Stimulated activated CD4-positive, alpha-beta T cell treated with anti-CD3 and anti-CD28 coated beads, Interleukin-12 subunit alpha, Interleukin-12 subunit beta, amount 100 ng/mL, for 4 hours (primary cell): Measurements from ENCODE around the gene SEC14L3.

Source experiments
- DNase-seq: peaks from one replicate; pipeline ENCODE4 v3.0.0-alpha.2; 2020

The SEC14L3 gene

DNA sequence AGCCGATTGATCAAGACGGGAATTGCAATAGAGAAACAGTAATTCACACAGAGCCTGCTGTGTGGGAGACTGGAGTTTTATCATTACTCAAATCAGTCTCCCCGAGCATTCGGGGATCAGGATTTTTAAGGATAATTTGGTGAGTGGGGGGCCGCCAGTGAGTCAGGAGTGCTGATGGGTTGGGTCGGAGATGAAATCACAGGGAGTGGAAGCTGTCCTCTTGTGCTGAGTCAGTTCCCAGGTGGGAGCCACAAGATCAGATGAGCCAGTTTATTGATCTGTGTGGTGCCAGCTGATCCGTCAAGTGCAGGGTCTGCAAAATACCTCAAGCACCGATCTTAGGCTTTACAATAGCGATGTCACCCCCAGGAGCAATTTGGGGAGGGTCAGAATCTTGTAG, 30.7 kb downstream of the SEC14L3 start:
- DNase-seq, result no peak

DNA sequence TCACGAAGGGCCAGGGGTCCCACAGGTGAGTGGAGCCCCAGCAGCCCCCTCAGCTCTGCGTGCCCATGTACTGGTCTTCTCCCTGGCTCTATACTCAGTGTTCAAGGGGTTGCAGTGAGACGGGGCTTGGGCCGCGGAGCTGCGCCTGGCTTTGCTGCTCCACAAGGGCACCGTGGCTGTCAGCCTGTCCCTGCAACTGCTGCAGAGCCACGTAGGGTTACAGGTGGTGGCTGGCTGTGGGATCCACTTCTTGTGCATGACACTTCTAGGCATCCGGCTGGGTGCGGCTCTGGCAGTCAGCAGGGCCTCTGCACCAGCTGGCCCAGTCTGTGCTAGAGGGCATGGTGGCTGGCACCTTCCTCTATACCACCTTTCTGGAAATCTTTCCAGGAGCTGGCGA, 32.0 kb downstream of the SEC14L3 start:
- no peak for DNase-seq

DNA sequence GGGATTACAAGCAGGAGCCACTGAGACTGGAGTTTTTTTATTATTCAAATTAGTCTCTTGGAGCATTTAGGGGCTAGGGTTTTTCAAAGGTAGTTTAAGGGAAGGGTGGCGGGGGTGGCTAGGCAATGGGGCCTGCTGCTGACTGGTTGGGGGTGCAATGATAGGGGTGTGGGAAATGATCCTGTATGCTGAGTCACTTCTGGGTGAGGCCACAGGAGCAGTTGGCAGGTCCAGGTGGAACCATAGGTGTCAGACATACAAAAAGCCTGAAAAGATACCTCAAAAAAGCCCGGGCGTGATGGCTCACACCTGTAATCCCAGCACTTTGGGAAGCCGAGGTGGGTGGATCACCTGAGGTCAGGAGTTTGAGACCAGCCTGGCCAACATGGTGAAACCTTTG, 32.6 kb downstream of the SEC14L3 start:
- DNase-seq, result no peak

DNA sequence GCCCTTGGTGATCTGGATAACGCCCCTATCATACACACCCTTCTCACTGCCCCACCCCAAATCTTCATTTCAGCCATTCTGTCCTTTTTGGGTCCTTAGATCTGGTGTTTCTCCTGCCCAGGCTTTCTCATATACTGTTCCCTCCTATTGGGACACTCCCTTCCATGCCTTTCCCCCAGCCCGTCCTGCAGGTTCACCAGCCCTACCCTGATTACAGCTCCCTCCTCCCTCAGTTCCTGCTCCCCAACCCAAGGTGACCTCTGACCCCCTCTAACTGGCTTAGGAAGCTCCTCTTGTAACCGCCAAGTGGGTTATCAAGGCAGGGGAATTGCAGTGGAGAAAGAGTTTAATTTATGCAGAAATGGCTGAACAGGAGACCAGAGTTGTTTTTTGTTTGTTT, 33.3 kb downstream of the SEC14L3 start:
- no peak for DNase-seq

DNA sequence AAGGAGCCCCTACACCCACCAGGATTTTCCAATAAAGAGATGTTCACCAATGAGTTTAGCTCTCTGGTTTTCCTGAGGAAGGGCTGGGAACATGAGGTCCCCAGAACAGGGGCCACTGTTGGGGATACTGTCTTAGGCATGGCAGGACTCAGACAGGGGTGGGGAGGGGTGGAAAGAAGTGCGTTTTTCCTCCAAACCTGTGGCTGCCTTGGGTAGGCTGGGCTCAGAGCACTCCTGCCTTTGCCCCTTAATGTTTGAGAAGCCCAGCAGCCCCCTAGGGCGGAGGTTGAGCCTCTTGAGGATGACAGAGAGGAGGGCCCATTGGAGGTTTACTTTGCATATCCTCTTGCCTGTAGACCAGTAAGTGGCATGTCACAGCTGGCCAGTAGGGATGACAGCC, 35.6 kb downstream of the SEC14L3 start:
- no peak for DNase-seq

DNA sequence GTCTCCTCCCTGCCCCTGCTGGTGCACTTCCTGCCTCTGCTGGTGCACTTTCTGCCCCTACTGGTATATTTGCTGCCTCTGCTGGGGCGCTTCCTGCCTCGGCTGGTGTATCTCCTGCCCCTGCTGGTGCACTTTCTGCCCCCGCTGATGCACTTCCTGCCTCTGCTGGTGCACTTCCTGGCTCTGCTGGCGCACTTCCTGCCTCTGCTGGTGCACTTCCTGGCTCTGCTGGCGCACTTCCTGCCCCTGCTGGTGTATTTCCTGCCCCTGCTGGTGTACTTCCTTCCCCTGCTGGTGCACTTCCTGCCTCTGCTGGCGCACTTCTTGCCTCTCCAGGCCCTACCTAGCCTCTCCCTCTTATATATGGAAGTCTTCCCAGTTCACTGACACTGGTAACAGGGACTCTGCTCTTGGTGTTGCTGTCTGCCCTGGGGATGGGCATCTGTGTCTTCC, 36.1 kb downstream of the SEC14L3 start:
- DNase-seq, result peak; percentile 63

DNA sequence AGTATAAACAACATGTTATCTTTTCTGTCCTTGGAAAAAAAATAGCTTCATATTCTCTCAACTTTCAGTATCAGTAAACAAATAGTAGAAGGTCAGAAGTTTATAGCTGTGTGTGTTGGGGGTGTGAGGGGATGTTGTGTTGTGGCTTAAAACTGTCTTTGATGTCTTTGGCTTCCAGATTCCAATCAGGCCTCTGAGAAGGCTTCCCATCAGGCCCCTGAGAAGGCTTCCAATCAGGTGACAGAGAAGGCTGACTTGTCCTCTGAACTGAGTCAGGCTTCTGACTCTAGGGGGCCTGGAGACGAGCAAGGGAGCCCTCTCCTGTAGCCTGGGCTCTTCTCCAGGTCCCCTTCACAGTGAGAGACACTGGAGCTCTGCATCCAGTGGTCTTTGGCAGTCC, 37.0 kb downstream of the SEC14L3 start:
- DNase-seq, result no peak

DNA sequence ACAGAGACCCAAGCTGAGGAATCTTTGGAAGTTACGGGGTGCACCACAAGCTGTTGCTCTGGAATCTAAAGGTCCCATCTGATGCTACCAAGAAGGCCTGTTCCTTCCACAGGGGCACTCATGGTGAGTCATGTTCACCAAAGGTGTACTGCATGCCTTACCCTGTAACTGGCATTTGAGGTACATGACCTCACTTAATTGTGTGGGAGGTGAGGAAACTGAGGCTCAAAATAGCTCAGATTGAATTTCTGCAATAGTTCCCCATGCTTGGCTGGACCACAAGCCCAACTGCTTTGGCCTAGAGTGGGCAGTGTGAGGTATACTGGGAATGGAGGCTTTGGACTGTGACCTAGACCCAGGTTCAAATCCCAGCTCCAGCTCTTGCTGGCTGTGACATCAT, 38.0 kb downstream of the SEC14L3 start:
- DNase-seq, result no peak

DNA sequence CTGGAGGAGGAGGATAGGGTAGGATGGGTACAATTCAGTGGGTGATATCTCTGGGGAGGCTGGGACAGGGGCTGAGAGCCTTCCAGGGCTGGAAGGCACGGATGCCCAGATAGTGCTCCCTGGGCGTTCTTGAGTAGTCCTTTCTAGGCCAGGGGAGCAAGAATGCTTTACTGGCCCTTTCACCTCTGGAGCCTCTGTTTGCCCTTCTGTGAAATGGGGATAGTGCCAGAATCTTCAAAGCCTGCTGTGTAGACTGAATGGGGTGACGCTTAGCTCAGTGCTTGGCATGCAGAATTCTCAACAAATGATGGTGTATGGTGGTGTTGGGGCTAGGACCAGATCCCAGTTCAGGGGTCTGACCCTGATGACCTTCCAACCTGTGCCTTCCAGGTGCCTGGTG, 38.6 kb downstream of the SEC14L3 start:
- DNase-seq, result no peak

DNA sequence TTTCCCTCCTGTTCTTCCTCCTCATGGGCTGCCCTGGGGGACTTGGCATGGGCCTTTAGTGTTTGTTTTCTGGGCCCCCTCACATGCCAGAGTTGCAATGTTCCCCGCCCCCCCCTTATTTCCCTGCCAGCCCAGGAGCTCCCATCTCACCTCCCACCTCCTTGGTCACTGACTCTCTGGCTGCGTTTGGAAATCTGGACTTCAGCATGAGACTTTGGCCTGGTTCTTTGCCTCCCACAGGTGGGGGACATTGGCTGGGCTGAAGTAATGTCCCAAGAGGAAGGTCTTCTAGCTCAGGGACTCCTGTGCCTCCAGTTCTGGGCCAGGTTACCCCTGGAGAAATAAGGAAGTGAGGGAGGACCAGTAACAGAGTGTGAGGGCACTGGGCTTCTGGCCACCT, 39.3 kb downstream of the SEC14L3 start:
- DNase-seq, result no peak

DNA sequence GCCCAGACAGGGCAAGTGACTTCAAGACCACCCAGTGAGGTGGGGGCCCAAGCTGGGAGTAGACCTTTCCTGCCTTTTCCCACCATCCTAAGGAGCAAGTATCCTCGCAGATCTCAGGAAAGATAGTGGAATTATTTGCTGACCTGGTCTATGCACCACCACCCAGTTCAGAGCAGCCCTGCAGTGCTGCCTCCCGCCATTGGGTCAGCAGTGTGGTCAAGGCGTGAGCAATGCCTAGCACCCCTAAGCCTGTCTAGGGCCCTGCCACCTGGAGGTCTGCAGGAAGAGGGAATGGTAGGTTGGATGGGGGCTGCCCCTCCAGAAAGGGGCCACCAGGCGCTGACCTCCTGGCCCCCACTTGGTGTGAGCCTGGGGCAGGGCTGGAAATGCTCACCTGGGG, 39.7 kb downstream of the SEC14L3 start:
- DNase-seq, result no peak

DNA sequence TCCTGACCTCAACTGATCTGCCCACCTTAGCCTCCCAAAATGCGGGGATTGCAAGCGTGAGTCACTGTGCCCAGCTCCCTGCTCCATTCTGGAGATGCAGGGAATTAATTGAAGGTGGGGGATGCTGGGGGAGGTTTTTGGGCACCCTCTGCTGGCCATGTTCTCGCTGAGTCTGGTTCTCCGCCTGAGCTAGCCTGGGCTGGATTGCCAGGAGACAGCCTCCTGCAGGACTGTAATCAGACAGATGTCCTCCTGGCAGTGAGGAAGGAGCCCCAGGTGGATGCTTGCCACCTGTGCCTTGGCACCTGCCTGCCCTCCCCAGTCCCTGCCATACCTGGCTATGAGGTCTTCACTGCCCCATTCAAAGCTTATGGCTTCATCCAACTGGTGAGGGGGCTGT, 40.9 kb downstream of the SEC14L3 start:
- no peak for DNase-seq

DNA sequence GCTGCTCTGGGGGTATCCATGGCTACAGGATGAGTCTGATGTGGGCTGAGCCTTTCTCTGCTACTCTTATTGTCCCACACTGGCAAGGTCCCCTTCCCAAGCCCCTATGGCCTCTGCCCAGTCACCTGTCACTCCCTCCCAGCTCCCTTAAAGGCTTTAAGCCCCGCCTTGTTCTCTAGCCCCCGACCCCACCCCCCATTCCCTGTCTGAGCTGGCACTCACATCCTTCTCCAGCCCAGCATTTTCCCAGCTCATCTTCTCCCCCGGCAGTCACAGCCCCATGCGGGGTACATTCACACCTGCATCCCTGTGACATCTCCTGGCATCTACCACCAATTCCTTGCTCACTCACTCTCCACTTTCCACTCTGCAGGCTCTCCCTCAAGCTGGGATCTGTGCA, 41.9 kb downstream of the SEC14L3 start:
- DNase-seq, result no peak

DNA sequence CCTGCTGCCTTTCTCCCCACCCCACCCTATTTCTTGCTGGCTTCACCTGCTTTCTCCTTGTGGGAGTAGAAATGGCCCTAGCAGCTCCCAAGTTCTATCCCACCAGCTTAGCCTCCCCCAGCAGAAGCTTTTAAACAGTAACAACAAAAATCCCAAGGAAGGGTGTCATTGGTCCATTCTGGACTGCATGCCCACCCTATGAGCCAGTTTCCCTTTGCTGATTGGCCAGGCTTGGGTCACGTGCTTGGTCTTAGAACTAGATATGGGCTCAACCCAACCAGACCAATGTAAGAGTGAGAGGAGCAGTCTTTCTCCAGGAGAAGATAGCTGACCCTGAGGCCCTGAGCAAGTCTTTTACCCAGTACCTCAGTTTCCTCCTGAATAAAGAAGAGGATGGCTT, 43.9 kb downstream of the SEC14L3 start:
- no peak for DNase-seq

DNA sequence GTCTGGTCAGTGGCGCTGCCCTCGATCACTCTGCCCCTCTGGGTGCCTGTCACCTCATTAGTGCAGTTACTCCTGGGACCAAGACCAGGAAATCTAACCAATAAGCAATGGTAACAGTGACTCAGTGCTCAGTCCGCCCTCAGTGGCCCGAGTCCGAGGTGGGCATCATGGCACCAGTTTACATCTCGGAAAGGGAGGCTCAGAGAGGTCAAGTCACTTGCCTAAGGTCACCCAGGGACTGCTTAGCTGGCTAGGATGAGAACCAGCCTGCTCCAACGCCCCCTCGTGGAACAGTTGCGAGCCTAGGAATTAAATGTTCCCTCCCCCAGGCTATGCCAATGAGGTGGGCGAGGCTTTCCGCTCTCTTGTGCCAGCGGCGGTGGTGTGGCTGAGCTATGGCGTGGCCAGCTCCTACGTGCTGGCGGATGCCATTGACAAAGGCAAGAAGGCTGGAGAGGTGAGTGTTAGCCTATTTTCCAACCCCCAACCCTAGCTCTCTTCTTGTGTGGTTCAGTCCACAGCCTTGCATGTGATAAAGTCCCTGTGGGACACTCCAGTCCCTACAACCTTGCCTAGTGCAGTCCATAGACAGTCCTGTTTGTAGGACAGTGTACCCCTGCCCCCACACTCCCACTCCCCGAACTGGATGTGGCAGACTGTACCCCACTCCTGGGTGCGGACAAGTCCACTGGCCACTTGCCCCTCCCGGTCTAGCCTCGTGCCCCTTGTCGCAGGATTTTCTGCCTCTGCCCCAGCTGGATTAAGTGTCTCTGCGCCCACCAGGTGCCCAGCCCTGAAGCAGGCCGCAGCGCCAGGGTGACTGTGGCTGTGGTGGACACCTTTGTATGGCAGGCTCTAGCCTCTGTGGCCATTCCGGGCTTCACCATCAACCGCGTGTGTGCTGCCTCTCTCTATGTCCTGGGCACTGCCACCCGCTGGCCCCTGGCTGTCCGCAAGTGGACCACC, 45.1 kb downstream of the SEC14L3 start:
- DNase-seq, result peak; percentile 87

DNA sequence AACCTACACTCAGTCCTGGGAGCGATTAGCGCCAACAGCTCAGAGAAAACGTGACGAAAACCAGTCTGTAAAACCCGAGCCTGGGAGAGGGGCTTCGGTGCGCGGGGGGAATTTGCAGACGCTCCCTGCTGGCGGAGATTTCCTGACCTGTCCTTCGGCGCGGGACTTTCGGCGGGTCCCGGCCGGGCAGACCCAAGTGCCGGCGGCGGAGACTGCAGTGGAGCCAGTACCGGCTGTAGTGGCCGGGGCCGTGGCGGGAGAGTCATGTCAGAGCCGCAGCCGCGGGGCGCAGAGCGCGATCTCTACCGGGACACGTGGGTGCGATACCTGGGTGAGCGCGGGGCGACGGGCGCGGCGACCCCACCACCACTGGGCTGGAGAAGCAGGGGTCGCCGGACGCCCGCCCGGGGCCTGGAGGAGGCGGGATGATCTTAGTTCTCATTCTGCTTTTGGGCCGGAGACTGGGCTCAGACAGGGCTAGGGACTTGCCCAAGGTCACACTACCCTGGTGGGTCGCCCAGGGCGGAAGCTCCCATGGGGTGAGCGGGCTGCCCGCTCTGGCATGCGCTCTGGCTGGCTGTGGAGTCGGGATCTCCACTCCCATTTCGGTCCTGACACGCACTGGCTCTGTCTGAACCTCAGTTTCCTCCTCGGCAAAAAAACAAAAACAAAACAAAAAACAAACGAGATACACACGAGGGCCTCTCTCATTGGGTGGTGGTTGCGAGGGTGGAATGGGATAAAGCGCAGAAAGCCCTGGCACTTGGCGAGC, 46.0 kb downstream of the SEC14L3 start, which contains the start of gene MTFP1:
Gene MTFP1, plus strand, starts transcription at position 153 of the 772 bp plus-strand sequence. Its CDS starts 112 bp downstream, at position 265.
- DNase-seq, result peak; percentile 59

DNA sequence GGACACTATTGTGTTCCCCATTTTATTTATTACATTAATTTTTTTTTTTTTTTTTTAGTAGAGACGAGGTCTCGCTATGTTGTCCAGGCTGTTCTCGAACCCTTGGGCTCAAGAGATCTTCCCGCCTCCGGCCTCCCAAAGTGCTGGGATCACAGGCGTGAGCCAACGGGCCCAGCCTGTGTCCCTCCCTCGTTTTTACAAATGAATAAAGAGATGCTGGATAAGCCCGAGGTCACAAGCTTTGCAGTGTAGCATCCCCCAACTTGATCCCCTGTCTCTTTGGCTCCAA, 46.5 kb downstream of the SEC14L3 start:
- DNase-seq, result no peak

DNA sequence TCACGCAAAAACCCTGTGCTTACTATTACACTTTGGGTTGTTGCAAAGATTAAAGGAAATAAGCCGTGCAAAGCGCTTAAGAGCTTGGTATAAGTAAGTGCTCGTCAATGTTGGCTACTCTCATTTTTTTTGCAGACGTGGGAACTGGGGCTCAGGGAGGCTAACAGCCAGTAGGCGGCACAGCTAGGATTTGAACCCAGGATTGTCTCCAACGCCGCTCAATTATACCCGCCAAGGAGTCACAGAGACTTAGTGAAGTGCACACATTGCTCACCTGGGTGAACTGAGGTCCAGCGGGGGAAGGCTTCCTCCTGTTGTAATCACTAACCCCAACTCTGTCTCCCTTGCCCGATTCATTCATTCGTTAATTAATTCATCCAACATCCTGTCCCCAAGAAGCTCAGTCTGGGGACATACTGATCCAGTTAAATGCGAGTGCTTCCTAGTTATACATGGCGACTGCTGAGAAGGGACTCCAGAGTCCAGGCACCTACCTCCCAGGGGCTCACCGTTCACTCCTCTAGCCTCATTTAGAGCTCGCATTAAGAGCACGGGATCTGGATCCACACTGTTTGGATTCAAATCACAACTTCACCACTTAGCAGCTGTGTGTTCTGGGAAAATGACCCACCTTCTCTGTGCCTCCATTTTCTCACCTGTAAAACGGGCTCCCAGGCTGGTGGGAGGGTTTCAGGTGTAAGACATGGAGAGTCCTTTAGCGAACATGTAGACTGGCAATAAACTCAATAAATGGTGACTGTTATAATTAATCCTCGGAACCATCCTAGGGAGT, 47.1 kb downstream of the SEC14L3 start:
- DNase-seq, result no peak

DNA sequence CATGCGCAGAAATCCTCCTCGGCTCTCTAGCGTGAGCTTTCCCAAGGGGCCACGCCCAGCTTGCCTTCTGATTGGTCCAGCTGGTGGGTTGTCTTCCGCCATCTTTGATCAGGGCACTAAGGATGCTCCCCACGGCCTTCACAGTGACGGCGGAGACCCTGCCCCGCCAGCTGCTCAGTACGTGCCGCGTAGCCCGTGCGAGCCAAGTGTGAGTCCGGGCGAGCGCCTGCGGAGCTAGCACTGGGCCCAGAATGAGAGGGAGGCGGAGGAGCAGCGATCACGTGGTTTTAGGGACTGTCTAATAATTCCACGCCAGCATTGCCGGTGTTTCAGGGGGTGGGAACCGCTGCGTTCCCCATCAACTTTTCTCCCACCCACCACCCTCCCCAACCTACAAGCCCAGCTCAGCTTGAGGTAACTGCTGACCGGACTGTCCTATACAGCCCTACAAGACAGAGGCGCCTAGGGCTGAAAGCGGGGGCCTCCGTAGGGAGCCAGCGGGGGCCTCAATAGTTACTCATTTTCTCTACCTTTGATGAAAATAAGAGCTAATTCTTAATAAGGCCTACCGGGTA, 47.8 kb downstream of the SEC14L3 start:
- peak; percentile 93 for DNase-seq

DNA sequence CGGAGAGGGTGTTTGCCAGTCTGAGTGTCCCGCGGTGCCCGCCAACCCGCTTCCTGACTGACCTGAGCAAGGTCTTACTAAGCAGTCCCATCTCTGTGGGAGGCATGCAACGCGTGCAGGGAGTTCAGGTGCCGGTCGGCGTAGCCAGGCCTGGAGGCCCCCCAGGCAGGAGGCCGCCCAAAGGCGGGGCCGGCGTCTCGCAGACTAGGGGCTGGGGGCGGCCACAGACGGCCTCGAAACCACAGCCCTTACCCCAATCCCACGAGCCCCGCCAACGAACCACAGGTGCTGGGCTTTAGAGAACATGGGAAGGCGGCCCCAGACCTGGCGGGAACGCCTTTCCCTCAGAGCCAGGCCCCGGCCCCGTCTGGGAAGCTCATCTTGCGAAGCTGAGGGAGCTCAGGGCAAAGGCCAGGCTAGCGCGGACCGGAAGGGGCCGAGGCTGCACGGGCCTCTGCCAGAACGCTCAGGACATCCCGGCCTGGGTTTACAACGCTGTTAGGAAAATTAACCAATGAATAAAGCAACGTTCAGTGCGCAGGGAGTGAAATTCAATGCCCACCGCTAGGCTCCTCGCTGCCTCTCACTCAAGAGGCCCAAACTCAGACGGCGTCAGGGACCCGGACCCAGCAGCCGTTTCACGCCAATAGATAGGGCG, 48.4 kb downstream of the SEC14L3 start:
- peak; percentile 56 for DNase-seq

DNA sequence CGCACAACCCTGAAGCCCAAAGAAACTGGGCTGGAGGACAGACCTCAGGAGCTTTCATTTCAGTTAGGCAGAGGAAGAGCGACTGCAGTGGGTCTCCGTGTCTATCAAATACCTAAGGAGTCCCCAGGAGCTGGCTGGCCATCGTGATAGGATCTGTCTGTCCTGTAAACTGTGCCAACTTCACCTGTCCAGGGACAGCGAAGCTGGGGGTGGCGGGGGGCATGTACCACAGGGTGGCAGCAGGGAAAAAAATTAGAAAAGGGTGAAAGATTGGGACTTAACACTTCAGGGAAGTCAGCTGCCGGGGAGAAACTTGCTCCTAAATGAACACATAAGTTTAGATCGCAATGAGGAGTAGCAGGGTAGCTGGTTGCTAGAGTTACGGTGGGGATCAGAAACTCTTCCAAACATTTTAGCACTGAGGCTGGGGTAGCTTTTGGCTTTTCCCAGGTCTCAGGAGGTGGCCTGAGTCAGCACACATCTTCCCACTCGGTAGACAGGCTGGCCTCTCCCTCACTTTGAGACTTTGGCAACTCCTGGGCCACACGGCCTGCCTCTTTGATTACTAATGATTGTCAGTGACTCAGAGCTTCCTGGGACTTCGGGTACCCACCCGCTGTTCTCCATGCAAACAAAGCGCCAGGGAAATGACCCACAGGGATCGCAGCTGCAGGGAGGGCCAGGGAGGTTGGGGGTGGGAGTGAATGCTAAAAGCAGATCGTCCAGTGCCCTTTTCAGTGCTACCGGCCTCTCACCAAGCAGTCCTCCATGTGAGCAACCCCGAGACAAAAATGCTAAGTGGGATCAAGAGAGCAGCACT, 49.1 kb downstream of the SEC14L3 start:
- DNase-seq, result peak; percentile 24
